Measurements from ENCODE around the gene MALT1. TPM values are rescaled to one million over a fixed set of nuclear protein-coding genes. Genes with fewer than 3 reads are reported as not detected.

MALT1 gene
- total RNA-seq, 2 donors from 2014 or later: 17.7 to 28.8 TPM

- H3K36me3 ChIP-seq: no peaks in the 10 kb centered on the region
- no peak overlapping the region for H3K4me3 ChIP-seq
- DNase-seq (ENCODE audit: low spot score) (no peak), ATAC-seq (ENCODE audit: insufficient number of reproducible peaks, low FRiP score, low read depth) (no peak)
- TF ChIP-seq CTCF (IDR thresholded peaks at IDR 0.05): no peak
- H3K27ac ChIP-seq: no peak overlapping the region
- H3K27me3 ChIP-seq (replicated peaks; ENCODE audit: insufficient read depth): no peaks in the 10 kb centered on the region
- peaks cover 5 to 11% of the 10 kb centered on the region in 2 donors for H3K4me1 ChIP-seq (ENCODE audit: control insufficient read depth in 1 of 2, low read depth in 2 of 2)
- H3K9me3 ChIP-seq: no peaks in the 10 kb centered on the region
Observed at GRCh38 chr18:58674863-58675472, 3.7 kb downstream of the MALT1 start.

- peaks cover 0 to 9% of the 10 kb centered on the region in 2 donors for H3K4me1 ChIP-seq (ENCODE audit: control insufficient read depth in 1 of 2, low read depth in 2 of 2)
- no peaks in the 10 kb centered on the region for H3K9me3 ChIP-seq
- DNase-seq (ENCODE audit: low spot score): no peak
- H3K36me3 ChIP-seq: no peaks in the 10 kb centered on the region
- no peak for ATAC-seq (ENCODE audit: insufficient number of reproducible peaks, low FRiP score, low read depth)
- H3K4me3 ChIP-seq: no peak overlapping the region
- H3K27ac ChIP-seq: no peak overlapping the region
- no peak for TF ChIP-seq CTCF (IDR thresholded peaks at IDR 0.05)
- no peaks in the 10 kb centered on the region for H3K27me3 ChIP-seq (replicated peaks; ENCODE audit: insufficient read depth)
Observed at GRCh38 chr18:58676270-58676669, 5.0 kb downstream of the MALT1 start.

GRCh38 chr18:58682429-58683069 is 11.3 kb downstream of the MALT1 start:
- ATAC-seq (ENCODE audit: insufficient number of reproducible peaks, low FRiP score, low read depth): no peak
- Histone ChIP-seq H3K9me3 (no peaks in the 10 kb centered on the region), H3K4me1 (ENCODE audit: control insufficient read depth in 1 of 2, low read depth in 2 of 2) (peaks cover 0 to 4% of the 10 kb centered on the region in 2 donors), H3K36me3 (peaks cover 3% of the 10 kb centered on the region), H3K27ac (no peak overlapping the region), H3K27me3 (replicated peaks; ENCODE audit: insufficient read depth) (no peaks in the 10 kb centered on the region), H3K4me3 (no peak overlapping the region)
- TF ChIP-seq CTCF (IDR thresholded peaks at IDR 0.05): no peak
- DNase-seq (ENCODE audit: low spot score): no peak

GRCh38 chr18:58687871-58688308 is 16.6 kb downstream of the MALT1 start:
- DNase-seq (ENCODE audit: low spot score): no peak
- Histone ChIP-seq H3K4me3 (no peak overlapping the region), H3K36me3 (no peaks in the 10 kb centered on the region), H3K27ac (no peak overlapping the region), H3K9me3 (no peaks in the 10 kb centered on the region), H3K4me1 (ENCODE audit: control insufficient read depth in 1 of 2, low read depth in 2 of 2) (peaks cover 0 to 1% of the 10 kb centered on the region in 2 donors), H3K27me3 (replicated peaks; ENCODE audit: insufficient read depth) (no peaks in the 10 kb centered on the region)
- TF ChIP-seq CTCF (IDR thresholded peaks at IDR 0.05): no peak
- ATAC-seq (ENCODE audit: insufficient number of reproducible peaks, low FRiP score, low read depth): no peak

GRCh38 chr18:58690259-58690658 is 19.0 kb downstream of the MALT1 start:
- H3K4me1 ChIP-seq (ENCODE audit: control insufficient read depth in 1 of 2, low read depth in 2 of 2): no peaks in the 10 kb centered on the region
- H3K27ac ChIP-seq: no peak overlapping the region
- DNase-seq (ENCODE audit: low spot score): no peak
- no peaks in the 10 kb centered on the region for H3K27me3 ChIP-seq (replicated peaks; ENCODE audit: insufficient read depth)
- TF ChIP-seq CTCF (IDR thresholded peaks at IDR 0.05): no peak
- H3K4me3 ChIP-seq: no peak overlapping the region
- no peaks in the 10 kb centered on the region for H3K36me3 ChIP-seq
- no peak for ATAC-seq (ENCODE audit: insufficient number of reproducible peaks, low FRiP score, low read depth)
- no peaks in the 10 kb centered on the region for H3K9me3 ChIP-seq

Data from thoracic aorta (tissue), 2 donors.